Measurements from ENCODE around the gene GRAMD1B.

Gene GRAMD1B

GRCh38 chr11:123409456-123410217, 20.4 kb upstream of the GRAMD1B start:
- no peak for DNase-seq (ENCODE audit: low read depth in 3 of 3)

DNA sequence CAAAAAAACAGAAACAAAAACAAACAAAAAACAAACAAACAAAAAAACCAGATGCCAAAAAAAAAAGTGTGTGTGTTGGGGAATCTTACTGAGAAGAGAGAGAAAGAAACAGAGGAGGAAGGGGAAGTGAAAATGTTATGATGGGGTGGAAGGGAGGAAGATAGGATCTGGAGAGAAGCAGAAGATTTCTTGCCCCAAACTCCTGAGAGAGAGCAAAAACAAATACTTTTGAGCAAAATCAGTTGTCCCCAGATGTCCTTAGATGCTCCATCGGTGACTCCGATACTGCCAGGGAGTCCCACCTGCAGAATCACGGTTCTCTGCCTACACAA, 19.9 kb upstream of the GRAMD1B start:
- DNase-seq (ENCODE audit: low read depth in 3 of 3) = no peak

DNA sequence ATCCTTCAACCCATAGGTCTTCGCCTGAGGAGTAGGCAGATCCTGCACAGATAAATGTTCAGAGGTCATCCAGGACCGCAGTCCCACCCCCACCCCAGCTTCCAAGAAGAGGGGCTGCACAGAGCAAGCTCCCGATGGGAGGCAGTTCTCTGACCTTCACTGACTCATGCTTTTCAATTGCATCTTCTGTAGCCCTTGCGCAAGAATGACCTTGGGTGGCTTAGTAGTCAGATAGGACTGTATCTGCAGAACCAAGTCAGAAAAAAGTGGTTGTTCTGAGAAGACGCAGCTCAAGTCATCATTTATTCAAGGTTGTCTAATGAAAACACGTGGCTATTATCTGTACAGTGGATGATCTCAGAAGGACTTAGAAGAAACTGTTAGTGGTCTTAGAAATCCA, 16.4 kb upstream of the GRAMD1B start:
- no peak for DNase-seq (ENCODE audit: low read depth in 3 of 3)

GRCh38 chr11:123416566-123416965, 13.5 kb upstream of the GRAMD1B start:
- no peak for DNase-seq (ENCODE audit: low read depth in 3 of 3)

DNA sequence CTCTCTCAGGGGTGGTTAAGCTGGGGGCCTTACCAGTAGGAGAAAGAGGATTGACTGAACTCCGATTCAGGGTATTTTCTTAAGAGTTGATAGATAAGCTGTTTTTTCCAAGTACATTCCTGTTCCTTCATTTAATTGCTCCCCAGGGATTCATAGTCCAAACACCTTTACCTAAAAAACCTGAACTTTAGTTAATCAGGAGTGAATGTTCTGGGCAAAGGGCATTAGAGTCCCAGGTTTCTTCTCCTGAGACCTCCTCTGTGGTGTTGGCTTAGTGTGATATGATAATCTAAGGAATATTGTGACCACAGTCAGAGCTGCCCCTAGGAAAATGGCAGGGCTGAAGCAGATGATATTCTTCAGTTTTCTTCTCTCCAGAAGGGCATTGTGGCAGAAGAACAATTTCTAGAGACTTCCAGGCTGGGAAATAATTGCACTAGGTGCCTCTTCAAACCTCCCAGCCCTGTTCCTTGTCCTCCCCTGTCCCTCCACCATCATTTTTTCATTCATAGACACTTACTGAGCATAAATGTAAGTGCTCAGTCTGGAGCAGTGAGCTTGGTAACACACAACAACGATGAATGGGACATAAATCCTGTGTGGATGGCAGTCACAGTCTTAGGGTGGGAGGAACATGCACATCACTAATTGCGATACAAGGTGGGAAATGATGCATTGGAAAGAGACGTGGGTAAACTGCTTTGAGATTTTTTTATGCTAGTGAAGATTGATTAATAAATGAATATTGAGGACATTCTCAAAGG, 11.5 kb upstream of the GRAMD1B start:
- DNase-seq (ENCODE audit: low read depth in 3 of 3) = no peak

- DNase-seq (ENCODE audit: low read depth in 3 of 3) = no peak
These were observed 10.2 kb upstream of the GRAMD1B start for GRCh38 chr11:123419731-123420452.

GRCh38 chr11:123421589-123421988, 8.5 kb upstream of the GRAMD1B start:
- no peak for DNase-seq (ENCODE audit: low read depth in 3 of 3)

GRCh38 chr11:123425367-123425766, 4.7 kb upstream of the GRAMD1B start:
- DNase-seq (ENCODE audit: low read depth in 3 of 3) = no peak

GRCh38 chr11:123426789-123427188, 3.3 kb upstream of the GRAMD1B start:
- no peak for DNase-seq (ENCODE audit: low read depth in 3 of 3)

DNA sequence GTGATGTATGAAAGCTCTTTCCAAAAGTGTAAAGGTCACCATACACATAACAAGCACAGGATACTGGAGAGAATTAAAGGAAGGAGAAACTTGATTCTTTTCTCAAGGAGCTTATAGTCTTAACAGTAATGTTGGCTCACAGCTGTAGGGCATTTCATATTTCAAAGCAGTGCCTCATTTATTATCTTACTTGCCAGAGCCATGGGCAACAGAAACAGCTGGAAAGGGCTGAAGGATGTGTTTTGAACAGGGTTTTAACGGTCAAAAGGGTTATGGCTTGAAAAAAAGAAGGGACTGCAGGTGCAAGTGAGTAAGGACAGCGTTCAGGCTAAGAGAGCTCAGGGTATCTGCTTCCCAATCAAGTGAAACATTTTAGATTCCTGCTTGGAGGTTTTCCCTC, 2.7 kb upstream of the GRAMD1B start:
- DNase-seq (ENCODE audit: low read depth in 3 of 3) = no peak

DNA sequence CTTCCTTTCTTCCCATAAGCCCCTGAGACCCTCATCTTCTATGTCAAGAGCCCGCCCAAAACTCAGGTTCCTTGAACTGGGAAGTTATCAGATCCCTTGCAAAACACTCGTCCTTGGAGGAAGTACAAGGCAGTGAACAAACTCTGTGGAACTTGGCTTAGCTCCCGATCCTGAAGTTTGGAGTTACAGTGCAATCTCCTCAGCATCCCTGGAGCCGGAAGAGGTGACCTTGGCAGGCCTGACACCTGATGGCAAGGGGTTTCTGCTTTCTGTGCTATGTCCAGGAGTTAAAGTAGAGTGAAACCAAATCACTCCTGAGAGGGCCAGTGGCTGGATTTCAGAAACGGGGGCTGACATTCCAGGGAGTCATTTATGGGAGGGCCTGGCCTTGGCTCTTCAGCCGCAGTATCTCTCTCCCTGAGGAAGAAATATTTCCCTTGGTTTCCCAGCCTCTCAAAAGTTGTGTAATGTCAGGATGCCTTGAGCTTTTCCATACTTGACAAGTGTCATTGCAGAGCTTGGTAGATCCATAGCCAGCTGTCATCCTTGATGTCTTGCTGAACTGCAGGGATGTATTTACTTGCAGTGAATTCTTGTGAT, 1.9 kb upstream of the GRAMD1B start:
- DNase-seq (ENCODE audit: low read depth in 3 of 3) = no peak

GRCh38 chr11:123429336-123429735, 733 bp upstream of the GRAMD1B start:
- DNase-seq (ENCODE audit: low read depth in 3 of 3) = no peak

- peak in 2 of 3 experiments; percentile 16 to 21 for DNase-seq (ENCODE audit: low read depth in 3 of 3)
These were observed 840 bp downstream of the GRAMD1B start for GRCh38 chr11:123430721-123431497.

DNA sequence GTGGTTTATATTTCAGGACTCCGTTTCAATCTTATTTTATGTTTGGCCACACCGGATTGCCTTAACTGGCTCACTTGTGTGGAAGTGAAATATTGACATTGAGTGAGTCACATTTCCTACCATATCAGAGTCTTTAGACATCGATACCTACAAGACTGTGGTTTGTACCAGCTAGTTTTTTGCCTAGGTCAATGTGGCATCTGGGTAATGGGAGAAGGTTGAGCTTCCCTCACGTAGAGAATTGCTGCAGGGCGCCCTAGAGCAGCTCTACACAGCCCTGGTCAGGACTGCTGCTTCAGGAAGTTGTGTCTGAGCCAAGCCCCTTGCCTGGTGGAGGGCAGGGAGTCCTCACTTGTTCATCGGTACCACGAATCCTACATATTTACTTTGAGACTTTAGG, 1.6 kb downstream of the GRAMD1B start:
- no peak for DNase-seq (ENCODE audit: low read depth in 3 of 3)

DNA sequence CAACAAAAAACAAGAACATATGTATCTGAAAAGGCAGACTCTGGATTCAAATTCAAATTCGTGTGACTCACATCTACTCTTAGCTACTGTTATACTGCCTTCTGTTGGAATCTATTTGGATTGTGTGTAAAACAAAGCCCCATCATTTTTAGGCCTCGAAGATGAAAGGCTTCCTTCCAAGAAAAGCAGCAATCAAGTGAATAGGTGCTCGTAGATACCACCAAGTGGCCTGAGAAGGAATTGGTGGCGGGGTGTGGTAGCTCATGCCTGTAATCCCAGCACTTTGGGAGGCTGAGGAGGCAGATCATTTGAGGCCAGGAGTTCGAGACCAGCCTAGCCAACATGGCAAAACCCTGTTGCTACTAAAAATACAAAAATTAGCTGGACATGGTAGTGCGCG, 4.2 kb downstream of the GRAMD1B start:
- no peak for DNase-seq (ENCODE audit: low read depth in 3 of 3)

- no peak for DNase-seq (ENCODE audit: low read depth in 3 of 3)
These were observed 4.8 kb downstream of the GRAMD1B start for GRCh38 chr11:123434911-123435310.

DNA sequence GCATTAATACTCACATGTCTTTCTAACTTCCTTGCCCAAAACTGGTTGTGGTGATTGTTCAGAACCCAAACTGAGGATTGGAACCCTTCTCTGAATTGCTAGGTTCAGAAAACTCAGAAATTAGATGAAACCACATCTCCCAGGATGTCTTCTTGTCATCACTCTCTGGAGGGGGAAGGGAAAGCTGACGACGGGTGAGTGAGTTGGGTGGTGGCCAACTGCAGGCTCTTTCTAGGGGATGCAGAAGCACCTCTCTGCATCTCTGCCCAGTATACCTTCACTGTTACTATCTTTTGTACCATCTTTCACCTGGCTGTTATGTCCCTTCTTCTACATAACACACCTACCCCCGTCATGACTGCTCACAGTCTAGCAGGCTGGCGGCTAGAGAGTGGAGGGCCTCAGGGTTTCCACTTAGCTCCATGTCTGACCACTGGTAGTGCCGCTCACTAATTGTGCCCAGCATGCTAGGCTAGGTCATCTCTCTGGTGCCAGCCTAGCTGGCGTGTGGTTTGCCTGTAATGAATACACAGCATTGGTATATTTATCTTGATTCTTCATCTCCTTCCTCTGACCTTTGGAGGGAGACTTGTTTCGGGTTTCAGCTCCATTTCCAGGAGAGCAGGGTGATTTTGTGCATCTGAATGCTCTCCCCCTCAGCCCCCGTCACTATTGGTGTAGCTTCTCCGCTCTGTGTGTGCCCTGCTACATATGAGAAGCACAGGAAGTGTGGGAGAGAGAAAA, 7.3 kb downstream of the GRAMD1B start:
- DNase-seq (ENCODE audit: low read depth in 3 of 3) = no peak

DNA sequence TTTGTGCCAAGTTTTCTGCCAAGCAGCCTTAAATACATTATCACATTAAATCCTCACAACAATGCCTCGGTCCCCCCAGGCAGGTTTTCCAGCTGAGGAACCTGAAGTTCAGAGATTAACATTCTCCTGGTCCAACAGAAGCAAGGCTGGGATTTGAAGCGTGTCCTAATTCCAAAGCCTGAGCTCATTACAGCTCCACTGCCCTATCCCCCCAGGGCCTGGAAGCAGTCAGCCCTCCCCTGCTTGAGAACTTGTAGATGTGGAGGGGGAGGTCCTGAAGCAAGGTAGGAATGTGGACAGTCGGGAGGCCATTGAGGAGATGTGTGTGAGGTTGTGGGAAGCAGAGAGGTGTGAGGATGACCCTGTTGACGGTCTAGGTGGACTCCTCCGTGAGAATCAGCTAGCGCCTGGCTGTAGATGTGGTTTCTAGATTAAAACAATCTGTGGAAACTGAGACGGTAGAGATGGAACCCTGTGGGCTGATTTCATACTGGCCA, 8.1 kb downstream of the GRAMD1B start:
- no peak for DNase-seq (ENCODE audit: low read depth in 3 of 3)

- no peak for DNase-seq (ENCODE audit: low read depth in 3 of 3)
These were observed 9.5 kb downstream of the GRAMD1B start for GRCh38 chr11:123439616-123440015.

DNA sequence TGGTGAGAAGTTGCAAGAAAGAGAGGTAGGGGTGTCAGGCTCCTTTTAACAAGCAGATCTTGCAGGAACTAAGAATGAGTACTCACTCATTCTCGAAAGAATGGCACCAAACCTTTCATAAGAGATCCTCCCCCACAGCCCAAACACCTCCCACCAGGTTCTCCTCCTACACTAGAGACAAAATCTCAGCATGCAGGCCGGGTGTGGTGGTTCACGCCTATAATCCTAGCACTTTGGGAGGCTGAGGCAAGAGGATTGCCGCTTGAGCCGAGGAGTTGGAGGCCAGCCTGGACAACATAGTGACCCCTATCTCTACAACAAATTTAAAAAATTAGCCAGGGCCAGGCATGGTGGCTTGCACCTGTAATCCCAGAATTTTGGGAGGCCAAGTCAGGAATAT, 11.1 kb downstream of the GRAMD1B start:
- DNase-seq (ENCODE audit: low read depth in 3 of 3) = no peak

Measured in stimulated activated CD4-positive, alpha-beta T cell treated with anti-CD3 and anti-CD28 coated beads, TNF-alpha, amount 100 ng/mL, for 4 hours (primary cell).